Stimulated activated CD8-positive, alpha-beta memory T cell treated with anti-CD3 and anti-CD28 coated beads, Interleukin-15, amount 100 ng/mL, for 24 hours (primary cell): Measurements from ENCODE around the gene NPSR1.
"Not testable (repeated sequence)": the region's sequence is repeated elsewhere in the genome, so short reads cannot be mapped to it uniquely, and the experiment has no call there.

Experiments used
- DNase-seq: peaks from one replicate; pipeline ENCODE4 v3.0.0-alpha.2; 2020; ENCODE audit warnings: low read depth

Gene NPSR1

DNA sequence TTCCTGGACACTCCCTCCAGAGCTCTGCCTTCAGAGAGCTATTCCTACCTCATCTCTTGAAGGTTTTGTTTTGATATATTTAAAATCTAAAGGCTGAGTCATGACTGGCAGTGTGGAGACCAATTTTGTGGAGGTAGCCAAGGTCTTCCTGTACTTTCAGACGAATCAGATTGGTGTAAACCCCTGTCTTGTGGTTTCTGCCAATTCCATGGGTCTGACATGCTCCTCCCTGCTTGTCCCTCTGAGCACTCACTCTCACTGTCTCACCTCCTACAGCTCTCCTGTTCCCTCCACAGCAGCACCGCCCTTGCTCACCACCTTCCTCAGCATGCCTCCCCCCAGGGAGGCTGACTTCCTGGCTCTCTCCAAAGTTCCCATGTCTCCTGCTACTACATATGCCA, 179.8 kb downstream of the NPSR1 start:
- no peak for DNase-seq

DNA sequence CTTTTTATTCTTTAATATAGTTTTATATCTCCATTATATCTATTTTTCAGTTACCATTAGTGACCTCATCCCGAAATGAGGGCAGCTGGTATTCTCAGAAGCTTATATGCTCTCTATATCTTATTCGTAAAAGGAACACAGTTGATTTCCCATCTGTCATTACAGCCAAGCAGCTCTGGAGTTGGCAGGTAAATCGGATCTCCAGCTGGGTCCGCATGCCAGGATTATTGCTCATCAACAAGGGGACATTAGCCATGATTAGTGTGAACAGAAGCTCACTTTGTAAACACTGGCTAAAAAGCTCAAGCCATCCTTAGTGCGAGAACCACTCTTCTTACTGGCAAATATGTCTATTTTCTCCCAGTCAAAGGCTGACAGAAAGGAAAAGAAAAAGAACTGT, 180.3 kb downstream of the NPSR1 start:
- no peak for DNase-seq

DNA sequence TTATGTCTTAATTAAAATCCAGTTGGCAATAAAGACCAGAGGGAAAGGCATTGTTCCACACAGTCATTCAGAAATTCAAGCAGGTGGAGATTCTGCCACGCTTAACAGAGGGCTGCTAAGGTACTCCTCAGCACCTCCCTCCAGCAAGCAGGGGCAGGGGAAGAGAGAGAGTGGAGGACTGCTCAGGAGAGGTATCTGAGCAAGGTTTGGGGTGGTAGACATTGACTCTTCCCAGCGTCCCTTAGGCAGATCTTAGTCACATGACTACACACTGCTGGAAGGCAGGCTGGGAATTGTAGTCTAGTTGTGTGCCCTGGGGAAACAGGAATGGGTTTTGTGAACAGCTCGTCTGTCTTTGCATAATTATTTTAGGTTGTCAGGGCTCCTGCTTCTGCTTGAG, 181.6 kb downstream of the NPSR1 start:
- DNase-seq: no peak

DNA sequence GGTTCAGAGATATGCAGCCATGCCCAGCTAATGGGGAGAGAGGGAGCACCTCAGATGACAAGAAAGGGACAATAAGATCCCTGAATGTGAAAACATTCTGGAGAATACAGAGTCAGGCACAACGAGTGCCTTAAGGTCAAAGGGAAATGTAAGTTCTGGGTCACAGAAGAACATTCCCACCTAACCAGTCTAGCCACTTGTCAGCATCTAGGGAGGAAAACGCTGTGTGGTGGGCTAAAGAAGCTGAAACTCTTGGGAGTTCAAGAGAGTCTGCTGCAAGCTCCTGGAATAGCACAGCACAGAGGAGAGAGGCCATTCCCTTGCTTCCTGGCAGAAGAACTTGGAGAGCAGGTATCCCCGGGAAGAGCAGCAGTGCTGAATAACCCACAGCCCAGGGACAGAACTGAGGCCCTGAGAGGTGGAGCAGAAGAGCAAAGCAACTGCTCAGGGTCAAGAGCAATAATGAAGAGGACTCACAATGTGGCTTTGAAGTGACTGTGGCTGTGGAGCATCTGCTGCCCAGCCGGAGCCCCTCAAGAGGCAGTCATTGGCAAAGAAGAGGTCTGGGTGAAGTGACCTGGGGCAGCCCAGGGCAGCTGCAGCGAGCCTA, 182.3 kb downstream of the NPSR1 start:
- no peak for DNase-seq

DNA sequence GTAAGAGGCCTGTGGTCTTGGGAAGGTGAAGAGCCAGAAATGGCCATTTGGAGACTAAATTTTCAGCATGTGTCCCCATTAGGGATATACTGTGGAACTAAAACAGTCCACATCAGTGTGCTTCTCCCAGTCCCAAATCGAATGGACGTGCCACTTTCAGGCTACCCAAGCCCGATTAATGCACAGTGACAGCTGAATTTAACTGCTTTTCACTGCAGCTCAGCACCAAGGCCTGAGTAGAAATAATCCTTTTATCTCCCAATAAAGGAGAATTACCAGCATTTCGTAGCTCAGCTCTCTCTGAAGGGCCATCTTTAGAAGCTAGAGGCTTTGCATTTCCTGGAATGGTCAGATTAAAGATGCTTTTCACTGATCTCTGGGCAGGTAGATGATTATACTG, 183.3 kb downstream of the NPSR1 start:
- DNase-seq: no peak

DNA sequence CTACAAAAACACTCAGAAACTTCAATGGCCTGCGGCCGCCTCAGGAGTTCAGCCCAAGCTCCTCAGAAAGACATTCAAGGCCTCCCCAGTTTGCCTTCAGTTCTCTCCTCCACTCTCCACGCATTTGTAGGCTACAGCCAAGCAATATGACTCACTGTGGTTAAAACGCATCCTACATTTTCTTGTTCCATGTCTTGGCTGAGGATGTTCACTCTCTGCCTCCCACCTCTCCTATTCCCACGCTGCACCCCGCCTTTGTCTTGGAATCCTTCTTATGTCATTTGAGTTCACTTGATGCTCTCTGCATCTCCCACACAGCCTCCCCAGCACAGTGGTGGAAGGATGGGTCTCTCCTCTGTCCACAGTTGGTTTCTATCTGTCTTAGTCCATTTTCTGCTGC, 184.8 kb downstream of the NPSR1 start:
- DNase-seq: no peak

DNA sequence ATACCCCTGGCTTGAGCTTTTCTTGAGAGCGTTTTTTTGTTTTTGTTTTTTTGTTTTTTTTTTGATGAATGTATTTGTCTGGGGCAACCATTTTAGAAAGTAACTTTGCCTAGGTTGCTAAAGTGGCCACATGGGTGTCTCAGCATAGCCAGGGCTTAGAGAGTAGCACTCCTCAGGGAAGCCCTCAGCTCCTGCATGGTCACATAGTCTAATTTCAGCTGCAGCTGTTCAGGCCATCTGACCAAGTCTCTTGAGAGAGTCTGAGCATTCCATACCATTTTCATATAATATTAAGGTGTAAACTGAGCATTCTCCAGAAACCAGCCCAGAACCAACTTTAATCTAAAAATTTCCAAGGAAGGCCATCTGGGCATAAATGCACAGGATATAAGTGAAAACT, 186.4 kb downstream of the NPSR1 start:
- no peak for DNase-seq

DNA sequence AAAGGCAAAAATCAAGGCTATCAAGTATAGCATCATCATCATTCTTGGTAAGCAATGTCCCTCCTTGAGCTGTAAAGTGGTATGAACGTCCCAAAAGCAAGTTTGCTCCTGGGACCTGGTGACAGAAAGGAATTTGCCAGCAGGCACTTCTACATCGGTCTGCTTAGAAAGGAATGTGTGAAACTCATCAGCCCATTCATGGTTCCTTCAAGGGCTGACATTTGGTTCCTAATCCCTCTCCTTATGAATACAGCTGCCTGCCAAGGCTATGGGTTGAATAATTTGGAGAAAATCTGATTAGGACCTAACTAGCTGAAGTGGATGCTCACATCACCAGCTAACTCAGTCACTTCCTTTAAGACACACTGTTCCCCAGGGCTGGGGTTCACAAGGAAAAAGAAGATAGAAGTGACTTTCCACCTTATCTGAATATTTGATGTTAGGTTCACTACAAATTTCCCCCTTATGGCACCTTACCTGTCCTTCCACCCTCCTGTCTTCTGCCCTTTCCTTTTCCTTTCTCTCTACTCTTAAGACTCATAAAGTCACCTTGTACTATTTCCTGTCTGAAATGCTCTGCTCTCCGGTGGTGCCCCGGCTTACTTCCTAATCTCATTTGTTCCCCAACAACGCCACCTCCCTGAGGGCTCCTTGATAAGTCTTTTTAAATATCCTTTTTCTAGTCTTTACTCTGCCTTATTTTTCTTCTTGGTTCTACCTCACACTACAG, 187.1 kb downstream of the NPSR1 start:
- DNase-seq: no peak

DNA sequence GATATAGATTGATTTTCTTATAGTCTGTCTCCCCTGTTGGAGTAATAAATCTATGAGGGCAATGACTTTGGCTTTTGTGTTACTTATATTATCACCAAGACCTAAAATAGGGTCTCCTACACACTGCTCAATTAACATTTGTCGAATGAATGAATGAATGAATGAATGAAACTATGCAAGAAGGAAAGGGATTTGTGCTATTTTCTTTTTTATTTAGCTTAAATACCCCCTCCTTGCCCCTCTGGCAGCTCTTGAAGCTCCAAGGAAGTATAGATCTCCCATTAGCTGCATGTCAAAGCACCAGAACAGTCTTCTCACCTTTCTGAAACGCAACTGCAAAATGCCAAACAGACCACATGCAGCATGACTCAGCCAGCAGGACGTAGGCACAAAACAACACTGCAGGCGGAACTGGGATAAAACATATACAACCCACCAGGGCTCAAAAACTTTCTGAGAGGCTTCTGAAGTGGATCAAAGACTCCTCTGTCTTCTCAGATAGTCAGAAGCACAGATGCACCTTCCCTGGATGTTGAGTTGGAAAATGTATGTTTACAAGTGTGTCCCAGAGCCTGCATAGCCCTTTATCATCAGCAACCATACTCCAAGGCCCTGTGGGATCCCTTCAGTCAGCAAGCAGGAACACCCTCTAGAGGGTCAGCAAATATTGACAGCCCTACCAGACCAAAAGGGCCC, 187.8 kb downstream of the NPSR1 start:
- no peak for DNase-seq

DNA sequence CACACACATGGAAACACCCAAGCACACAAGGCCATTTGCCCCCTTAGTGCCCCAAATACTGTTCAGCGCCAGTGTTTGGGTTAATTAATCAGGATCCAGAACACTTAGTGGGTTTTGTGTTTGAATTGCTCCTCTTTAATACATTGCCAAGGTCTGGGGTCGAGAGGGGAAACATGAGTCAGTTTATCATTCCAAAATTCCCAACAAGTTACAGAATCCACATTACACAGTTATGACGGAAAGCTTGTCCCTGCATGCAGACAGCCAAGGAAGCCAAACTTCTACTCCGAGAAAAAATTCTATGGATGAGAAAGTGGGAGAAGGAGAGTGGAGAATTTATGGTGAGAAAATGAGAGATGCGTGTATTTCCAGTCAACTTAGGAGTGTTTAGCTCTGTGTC, 189.0 kb downstream of the NPSR1 start:
- no peak for DNase-seq

DNA sequence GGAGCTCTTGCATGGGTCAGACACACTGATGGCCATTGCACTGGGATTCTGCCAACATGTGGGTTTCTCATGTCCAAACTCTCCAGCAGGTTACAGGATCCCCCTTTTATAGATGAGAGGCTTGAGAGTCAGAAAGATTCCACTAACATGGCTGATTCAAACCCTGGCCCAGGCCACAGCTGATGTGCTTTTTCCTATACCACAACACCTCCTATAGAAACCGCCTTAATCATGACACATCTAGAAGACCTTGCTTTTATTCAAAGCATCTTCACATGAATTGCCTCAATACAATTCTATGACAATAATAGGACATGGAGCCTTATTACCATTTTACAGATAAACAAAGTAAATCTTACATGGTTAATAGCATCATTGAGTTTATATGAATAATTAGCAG, 190.7 kb downstream of the NPSR1 start:
- DNase-seq: no peak

DNA sequence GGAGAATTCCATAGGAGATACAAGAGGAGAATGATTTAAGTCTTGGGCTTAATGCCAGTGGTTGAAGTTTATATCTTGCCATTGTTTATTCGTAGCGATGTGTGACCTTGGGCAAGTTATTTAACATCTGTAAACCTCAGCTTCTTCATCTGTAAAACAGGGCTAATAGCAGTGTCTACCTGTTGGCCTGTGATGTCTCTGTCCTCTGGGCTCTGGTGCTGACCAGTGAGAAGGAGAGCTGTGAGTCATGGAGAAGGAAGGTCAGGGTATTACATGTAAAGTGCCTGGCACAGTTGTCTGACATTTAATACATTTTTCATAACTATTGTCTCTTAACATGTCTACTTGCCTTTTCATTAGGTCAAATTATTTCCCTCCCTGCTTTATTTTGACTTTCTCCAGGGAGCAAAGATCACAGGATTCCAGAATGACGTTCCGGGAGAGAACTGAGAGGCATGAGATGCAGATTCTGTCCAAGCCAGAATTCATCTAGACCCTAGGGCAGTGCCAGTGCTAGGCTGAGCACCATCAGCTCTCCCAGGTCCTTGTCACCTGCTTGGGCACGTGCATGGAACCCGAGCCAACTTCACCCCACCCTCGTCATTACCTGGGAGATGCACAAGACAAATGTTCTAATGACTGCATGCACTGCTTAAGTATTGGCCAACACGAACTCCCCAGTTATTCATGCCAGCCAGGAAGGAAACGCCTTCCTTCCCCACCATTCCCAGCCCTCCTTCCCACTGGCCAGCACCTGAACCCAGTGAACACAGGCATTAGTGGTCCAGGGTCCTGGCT, 191.3 kb downstream of the NPSR1 start:
- no peak for DNase-seq

DNA sequence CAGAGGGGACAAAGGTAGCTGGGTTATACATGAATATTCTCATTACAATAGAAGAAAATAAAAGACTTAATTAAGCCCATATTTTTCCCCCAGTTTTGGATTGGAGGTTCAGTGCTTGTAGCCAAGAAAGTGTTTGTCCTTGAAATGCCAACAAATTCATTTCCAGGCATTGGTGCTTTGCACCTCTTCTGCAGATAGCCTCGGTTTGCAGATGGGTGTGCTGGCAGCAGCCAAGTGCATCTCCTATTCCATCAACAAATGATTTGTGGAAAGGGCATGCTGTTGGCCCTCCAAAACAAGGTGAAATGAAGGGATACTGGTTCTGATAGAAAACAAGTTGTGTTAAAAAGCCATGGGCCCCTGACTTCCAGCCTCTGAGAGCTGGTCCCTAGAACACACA, 192.0 kb downstream of the NPSR1 start:
- DNase-seq: no peak

DNA sequence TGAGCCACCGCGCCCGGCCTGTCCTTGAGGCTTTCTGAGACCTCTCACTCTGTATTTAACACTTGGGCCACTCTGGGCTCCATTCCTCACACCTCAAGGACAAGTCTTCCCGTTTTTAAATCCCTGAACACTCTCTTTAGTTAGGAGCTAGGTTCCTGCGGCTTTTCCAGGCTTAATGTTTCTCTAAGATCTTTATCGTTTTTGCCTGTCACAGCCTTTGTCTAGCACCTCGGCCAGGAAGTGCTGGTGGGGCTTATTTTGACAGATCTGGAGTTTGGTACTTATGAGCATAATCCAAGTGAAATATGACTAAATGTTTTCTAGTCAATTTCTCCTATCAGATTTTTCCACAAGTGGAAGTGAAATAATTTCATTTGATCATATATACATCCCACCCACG, 192.7 kb downstream of the NPSR1 start:
- no peak for DNase-seq

DNA sequence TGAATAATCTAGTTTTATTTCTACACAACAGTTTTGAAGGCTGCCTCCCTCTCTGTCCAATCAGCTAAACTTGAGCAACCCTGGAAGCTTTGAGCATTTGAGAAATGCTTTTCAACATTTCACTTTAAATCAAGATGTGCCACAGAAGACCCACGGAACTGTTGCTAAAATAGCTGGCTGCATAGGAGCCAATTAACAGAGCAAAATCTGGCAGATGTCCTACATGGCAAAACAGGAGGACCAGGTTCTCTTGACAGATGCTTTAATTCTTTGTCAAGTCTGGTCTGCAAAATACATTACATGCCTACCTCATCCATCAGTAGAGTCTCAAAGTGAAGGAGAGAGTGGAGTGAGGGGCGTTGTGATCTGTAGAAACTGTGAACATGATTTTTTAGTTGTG, 193.4 kb downstream of the NPSR1 start:
- no peak for DNase-seq

DNA sequence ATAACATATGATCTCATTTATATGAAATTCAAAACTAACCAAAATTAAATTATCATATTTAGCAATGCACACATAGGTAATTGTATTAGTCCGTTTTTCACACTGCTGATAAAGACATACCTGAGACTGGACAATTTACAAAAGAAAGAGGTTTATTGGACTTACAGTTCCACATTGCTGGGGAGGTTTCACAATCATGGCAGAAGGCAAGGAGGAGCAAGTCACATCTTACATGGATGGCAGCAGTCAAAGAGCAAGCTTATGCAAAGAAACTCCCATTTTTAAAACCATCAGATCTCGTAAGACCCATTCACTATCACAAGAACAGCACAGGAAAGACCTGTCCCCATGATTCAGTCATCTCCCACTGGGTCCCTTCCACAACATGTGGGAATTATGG, 200.4 kb downstream of the NPSR1 start:
- not testable (repeated sequence) for DNase-seq

DNA sequence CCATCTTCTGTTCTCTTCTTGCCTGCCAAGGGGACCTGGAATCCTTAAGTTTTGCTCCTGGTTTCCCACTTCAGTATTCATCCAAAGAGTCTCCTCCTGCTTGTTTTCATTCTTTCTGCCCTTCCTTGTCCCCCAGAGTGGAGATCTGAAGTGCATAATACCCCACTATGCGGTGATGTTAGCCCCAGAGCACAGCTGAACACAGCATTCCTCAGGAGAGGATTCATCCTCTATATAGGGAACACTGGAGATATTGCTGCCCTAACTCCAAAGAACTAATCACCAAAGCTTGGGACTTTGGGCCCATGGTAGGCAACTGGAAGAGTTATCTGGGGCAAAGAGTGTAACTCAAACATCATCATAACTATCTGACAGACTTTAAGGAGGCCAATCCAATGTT, 201.3 kb downstream of the NPSR1 start:
- not testable (repeated sequence) for DNase-seq

DNA sequence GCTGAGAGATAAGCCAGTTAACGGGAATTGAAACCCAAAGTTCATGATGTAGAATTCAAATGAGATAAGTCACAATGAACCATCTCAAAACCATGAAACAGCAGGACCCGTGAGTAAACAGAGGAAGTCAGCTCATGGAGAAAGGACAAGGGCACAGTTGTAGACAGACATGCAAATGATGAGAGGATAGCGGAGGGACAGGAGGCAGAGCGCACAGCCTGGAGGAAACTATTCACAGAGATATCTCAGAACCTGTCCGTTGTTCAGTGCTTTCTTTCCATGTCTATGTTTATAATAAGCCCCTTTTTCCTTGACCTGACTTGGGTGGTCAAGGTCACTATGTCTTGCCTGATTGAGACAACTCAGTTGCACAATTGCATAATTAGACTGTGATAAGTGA, 208.2 kb downstream of the NPSR1 start:
- not testable (repeated sequence) for DNase-seq

DNA sequence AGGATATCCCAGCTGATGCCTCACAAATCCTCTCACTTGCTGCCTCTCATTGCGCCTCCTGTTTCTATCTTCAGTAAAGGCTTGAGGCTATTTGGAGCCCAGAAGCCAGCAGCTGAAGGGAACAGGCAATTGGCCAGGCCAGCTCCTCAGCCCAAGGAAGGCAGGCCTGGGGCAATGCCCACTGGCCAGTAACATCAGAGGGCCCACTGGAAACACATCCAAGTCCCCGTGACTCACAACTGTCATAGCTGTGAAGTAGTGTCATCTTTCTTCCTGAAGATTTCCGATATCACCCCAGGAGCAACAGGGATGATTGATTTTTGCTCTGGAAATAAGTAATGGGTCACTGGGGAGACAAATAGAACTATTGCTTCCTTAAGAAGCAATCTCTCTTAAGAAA, 209.3 kb downstream of the NPSR1 start:
- DNase-seq: not testable (repeated sequence)

DNA sequence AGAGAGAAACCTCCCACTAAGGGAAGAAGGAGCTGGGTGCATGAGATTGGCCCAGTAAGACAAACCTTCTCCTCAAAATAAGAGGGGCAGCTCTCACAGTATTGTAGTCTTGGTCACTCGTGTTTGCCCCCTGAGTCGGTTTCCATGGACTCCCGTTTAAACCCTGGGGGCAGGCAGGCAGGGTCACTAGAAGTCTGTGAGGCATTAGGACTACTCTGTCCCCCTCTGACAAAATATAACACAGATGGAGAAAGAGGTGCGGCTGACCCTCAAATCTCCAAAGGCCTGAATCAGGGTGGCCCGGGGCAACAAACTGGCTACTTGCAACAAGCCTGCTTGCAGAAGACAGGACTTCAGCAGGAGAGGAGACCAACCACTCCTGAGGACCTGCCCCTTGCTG, 210.6 kb downstream of the NPSR1 start:
- not testable (repeated sequence) for DNase-seq

DNA sequence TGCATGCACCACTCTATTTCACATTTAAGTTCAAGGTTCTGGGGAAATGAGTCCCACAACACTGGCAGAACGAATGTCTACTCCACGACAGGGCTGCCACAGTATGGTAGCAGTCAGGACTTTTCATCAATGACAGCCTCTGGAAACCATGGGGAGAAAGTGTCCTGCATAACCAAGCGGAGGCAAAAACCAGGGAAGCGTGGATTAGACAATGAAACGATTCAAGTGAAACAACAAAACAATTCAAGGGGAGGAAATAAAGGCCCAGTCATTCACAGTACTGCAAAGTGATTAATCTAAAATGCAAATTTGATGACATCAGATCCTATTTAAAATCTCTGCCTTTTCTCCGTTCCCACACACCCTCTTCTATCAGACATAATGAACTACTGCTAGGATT, 211.0 kb downstream of the NPSR1 start:
- no peak for DNase-seq

DNA sequence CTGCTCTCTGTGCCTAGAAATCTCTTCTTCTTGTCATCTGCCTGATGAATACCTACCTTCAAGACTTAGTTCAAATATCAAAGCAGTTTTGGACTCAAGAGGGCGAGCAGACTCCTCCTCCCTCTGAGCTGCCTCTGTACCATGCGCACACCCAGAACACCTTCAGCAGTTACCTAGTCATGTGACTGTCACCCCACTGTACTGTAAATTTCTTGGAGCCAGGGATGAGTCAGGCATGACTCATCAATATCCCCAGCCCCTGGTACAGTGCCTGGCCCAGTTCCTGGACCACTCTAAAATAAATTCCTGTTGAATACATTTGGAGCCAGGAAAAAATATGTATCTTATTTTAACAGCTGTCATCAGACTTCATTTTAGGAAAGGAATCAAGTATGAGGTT, 212.0 kb downstream of the NPSR1 start:
- not testable (repeated sequence) for DNase-seq

DNA sequence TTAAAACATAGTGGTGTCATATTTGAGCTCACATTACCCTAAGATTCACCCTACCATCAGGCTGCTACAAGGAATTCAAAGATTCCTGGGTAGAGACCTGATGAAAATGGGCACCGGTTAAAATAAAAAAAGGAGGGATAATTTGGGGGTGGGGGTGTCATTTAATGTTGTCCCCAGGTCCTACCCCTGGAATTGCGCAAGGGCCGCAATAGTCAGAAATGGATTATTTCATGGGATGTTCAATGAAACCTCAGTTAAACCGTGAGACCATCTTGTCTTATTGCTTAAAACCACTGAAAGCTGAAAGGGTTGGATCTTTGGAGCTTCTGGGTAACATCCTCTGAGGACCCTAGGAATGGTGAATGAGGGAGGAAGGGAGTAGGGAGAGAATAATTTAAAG, 216.3 kb downstream of the NPSR1 start:
- DNase-seq: not testable (repeated sequence)
